NCI-H526 (cell line): Measurements from ENCODE around the gene LRRN2.
A peak's percentile ranks its signal among the peaks of the same experiment; 100 is the strongest.

Experiments
- DNase-seq, 2 experiments: peaks; one replicate each; lab custom pipeline; 2025; lab: John Stamatoyannopoulos, UW

The LRRN2 gene

DNA sequence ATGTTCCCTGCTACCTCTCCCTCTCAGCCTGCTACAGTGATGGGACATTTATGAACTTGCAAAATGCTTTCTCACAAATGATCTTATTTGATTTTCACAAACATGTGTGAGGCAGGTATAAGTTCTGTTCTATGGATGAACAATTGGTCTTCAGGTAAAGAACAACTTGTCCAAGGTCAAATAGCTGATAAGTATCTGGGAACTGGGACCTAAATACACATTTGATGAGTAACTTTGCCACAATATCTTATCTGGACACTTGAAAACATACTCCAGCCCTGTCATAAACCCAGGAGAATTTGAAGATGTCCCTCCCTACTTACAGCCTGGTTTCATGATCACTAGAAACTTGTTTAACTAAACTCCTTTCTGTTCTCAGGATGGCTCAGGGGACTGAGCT, 23.0 kb downstream of the LRRN2 start:
- DNase-seq: no peak

DNA sequence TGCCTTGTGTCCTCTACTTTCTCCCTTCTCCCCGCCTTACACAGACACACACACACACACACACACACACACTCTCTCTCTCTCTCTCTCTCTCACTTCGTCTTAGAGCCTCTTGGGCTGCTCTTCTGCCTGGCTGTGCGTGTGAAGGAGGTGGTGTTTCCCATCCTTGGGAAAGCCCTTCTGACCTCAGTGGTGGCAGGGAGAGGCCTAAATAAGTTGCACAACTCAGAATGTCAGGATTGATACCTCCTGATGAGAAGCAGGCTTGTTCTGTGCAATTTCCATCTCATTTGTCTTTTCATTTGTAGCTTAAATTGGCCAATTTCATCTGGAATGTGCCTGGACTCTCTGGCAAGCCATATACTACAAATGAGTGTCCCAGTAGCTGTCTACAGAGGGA, 25.0 kb downstream of the LRRN2 start:
- no peak for DNase-seq

DNA sequence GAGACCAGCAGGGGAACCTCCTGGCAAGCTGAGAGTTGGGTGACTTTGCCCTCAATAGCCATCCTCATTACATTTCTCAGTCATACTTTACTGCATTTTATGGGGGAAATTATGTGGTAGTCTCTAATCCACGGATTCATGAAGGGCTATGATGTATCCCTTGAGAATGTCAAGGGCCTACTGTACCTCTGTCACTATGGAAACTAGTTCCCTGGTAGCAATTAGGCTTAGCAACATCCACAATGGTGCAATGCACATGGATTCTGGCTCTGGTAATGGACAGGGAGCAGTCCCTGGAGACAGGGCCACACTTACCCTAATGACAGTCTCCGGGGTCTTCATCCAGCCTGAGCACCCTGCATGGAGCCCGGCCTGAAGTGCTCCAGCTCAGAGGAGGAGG, 26.5 kb downstream of the LRRN2 start:
- no peak for DNase-seq

DNA sequence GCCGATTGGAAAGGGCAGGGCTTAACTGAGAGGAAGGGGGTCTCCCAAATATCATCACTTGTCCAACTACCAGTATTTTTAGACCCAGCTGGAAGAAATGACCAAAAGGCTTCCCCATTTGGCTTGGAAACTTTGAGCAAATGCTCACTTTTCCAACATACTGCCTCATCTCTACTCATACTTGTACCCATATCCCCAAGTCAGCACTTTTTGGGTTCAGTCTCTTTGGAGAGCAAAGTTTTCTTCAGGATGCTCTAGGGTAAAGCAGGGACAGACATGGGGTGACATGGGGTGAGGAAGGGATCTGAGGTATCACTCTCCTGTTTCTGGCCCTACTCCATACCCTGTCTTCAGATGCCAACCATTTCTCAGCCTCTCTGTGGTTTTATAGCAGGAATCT, 27.2 kb downstream of the LRRN2 start:
- DNase-seq: no peak

DNA sequence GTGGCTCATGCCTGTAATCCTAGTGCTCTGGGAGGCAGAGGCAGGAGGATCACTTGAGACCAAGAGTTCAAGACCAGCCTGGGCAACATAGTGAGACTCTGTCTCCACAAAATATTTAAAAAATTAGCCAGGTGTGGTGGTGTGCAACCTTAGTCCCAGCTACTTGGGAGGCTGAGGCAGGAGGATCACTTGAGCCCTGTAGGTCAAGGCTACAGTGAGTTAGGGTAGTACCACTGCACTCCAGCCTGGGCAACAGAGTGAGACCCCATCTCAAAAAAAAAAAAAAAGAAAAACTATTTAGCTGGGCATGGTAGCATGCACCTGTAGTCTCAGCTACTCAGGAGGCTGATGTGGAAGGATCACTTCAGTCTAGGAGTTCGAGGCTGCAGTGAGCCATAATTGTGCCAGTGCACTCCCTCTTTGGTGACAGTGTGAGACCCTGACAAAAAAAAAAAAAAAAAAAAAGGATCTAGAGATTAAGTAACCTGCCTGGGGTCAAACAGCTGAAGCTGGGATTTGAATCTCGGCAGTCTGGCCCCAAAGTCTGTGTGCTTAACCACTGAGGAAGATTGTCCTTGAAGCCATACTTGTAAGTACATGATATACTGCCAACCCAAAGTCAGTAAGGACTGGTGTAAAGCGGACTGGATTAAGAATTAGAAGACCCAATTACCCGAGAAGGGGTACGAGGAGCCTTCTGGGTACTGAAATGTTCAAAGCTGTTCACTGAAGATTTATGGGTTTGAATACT, 31.8 kb downstream of the LRRN2 start:
- no peak for DNase-seq

DNA sequence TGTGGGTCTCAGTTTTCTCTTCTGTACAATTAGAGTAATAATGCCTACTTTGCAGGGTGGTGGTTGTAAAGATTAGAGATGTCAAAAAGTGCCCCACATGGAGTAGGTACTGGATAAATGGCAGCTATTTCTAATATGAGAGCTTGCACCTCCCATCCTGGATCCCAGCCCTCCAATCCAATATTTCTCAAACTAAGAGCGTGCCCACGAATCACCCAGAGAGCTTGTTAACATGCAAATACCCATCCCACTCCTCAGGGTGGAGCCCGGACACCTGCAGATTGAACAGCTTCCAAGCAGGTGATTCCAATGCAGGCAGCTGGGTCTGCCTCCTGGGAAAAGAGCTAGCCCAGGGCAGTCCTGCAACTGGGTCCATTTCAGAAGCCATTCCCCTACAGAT, 33.0 kb downstream of the LRRN2 start:
- DNase-seq: peak; percentile 84 to 91

DNA sequence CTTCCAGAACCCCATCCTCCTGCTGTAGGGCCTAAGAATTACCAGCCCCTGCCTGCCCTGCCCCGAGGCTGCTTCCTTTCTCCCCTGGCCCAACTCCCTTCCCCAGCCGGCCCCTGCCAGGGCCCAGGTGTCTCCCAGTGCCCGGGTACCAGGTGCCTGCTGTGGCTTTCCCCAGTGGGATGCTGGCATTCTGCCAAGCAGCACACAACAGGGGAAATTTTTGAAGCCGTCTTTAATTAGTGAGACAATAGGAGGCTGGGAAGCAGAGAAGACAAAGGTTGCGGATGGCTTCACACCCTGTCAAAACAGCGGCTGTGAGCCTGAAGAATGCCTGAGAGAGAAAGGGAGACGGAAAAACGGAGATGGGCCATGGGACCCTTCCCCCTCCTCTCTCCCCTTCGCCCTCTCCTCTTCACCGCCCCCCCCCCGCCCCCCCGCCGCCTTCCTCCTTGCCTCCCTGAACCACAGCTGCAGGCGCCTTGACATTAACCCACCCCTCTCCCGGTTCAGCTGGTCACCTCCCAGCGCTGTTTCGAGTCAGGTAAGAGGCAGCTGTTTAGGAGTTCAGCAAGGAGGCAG, 33.6 kb downstream of the LRRN2 start:
- peak in 1 of 2 experiments; percentile 54 for DNase-seq

DNA sequence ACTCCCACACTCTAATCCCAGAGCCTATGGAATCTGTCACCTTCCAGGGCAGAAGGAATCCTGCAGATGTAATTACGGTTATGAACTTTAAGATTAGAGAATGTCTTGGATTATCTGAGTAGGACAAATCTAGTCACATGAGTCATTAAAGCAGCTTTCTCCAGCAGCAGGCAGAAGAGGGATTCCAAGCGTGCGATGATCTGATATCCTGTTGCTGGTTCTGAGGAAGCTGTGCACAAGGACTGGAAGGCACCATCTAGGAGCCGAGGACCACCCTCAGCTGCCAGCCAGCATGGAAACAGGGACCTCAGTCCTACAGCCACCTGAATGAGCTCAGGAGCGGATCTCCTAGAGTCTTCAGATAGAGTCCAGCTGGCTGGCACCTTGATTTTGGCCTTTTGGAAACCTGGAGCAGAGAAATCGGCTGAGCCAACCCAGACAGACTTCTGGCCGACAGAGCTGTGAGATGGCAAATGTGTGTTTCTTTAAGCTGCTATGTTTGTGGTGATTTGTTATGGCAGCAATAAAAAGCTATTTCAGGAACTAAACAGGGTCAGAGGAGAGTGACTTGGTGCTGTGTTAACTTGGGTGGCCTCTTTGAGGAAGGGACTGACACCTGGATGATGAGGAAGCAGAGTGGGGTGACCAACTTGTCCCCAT, 34.5 kb downstream of the LRRN2 start:
- DNase-seq: no peak

DNA sequence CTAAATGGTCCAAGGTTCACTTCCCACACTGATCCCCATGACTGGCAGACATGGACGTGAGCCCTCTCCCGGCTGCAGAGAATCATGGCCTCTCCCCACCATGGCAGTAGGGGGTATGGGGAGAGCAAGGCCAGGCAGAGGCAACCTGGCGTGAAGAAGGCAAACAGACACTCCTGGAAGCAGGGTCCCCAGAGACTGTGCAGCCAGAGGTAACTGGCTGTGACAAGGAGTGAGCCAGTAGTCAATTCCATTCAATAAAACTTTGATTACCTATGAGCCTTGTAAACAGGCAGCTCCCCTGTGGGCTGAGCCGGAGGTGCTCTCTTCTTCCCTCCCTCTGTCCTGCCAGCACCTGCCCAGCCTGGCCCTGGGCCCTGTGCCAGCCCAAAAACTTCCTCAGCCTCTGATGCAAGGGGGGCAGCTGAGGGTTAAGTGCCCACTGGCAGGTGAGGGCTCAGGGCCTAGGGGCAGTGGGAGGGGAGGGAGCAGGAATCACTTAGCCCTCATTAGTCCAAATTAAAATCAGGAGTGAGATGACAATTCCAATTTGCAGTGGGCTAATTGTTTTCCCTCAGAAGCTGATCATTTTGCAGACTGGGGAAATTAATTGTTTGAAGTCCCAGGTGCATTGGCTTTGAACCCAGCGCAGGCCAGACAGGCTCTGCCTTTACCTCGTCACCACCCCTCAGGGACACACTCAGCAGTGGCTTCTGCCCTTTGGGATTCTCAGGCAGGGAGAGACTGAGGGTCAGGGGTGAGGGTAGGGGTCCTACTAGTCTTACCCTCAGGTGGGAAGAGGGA, 35.6 kb downstream of the LRRN2 start:
- DNase-seq: peak; percentile 92 to 93

DNA sequence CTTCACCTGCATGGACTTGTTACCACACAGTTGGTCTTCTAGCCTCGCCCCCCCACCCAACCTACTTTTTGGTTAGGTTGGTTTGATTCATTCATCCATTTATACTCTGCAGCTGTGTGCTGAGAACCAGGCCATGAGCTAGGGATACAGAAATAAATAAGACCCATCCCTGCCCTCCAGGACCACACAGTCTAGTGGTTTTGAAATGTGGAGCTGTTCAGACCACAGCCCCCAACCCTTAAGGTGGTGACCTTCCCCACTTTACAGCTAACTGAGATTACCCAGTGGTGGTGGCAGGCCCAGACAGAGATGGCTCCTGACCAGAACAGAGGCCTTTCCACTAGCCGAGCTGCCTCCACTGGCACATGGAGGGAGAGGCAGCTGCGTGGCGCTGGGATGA, 37.0 kb downstream of the LRRN2 start:
- no peak for DNase-seq

DNA sequence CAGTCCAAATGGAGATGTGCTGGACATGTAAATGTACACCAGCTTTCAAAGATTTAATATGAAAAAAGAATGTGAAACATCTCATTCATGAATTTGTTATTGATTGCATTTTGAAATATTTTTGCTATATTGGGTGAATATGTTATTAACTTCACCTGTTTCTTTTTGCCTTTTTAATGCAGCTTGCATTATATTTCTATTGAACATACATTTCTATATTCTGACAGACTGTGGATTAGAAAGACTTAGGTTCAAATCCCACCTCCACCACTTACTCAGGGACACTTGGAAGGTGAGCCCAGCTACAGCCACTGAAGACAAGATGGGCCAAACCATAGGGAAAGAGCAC, 37.8 kb downstream of the LRRN2 start:
- no peak for DNase-seq

DNA sequence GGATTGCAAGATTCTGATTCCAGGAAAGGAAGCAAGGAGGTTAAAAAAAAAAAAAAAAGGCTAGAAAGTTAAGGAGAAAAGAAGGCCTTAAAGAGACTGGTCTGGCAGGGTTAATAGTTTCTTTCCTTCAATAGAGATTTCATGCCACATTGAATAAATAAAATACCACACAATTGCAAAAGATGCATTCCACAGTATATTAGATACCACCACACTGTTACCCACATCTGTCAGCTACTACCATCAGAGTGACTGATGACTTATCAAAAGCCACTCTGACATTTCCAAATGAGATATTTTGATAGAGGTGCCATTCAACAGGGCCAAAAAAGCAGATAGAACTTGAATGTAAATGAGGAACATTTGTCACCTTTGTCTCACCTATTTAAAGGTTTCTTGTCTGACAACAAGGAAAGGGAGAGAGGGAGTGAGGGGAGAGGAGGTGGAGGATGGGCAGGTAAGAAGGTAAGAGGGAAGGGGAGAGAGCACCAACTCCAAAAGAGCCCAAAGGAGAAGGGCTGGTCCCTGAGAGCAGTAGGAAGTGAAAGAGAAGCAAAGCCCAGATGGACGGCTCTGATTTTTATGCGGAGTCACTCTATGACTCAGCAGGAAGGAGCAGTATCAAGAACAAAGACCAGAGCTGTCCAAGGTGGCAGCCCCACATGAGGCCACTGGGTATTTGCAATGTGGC, 38.3 kb downstream of the LRRN2 start:
- DNase-seq: no peak

DNA sequence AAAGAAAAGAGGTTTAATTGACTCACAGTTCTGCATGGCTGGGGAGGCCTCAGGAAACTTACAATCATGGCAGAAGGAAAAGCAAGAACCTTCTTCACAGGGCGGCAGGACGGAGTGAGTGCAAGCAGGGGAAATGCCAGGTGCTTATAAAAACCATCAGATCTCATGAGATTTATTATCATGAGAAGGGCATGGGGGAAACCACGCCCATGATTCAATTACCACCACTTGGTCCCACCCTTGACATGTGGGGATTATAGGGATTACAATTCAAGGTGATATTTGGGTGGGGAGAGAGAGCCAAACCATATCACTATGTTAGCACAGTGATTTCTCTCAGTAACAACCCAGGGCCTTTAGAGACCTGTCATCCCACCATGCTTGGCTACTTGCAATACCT, 39.9 kb downstream of the LRRN2 start:
- no peak for DNase-seq

DNA sequence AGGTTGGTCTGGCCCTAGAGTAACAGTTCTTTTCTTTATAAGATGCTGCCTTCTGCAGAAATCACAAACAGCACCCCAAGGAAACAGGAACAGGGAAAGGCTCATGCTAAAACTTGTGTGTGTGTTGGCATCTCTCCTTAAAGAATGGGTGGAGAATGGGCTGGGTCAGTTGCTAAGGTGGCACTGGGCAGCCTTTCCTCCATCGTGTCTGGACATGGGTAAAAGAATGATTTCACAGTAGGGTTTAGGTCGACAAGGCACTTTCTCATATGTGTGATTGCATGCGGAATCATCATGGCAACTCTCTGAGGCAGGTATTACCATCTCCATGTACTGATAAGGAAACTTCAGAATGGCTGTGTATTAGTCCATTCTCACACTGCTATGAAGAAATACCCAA, 40.3 kb downstream of the LRRN2 start:
- DNase-seq: no peak

DNA sequence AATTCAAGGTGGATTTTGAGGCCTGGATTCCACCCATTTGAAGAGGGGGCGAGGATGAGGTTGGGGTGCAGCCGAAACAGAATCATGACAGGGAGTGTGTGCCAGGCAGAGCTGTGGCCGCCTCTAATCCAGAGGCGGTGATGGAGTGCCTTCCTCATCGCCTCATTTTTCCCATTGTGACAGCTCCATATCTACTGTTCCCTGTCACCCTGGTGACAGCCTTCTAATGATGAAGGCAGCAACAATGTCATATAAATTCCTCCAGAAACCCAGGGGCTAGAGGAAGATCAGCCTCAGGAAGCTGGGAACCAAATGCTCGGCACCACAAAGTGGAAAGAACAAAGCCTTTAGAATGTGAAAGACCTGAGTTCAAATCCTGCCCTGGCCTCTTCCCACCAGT, 42.0 kb downstream of the LRRN2 start:
- no peak for DNase-seq

DNA sequence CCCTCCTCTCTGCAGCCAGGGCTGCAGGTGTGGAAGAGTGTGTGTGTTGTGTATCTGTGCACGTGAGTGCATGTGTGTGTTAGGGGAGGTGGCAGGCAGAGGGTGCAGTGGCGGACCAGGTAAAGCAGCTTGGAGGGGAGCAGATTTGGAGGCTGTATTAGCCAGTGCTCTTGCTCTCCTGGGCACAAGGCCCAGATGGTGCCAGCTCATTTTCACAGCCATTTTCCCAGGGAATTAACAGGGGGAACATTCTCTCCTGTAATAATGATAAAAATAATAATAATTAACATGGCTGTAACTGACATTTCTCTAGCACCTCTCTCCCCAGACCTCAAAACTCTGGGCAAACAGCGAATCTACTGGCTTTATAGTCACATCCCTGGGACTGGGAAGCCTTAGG, 43.6 kb downstream of the LRRN2 start:
- no peak for DNase-seq

DNA sequence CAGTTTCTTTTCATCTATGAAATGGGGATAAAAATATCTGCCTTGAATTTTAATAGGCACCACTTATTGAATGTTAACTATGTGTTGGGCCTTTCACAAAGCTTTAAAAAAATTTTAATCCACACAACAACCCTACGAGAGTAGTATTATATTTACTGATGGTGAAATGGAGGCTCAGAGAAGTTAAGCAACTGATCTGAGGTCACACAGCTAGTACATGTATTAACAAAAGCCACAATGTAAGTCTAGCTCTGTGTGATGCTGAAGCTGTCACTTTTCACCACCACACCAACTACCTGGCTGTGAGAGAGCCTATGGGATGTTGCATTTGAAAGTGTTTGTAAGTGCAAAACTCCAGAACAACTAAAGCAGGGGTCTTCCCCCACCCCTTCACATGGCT, 44.1 kb downstream of the LRRN2 start:
- no peak for DNase-seq

DNA sequence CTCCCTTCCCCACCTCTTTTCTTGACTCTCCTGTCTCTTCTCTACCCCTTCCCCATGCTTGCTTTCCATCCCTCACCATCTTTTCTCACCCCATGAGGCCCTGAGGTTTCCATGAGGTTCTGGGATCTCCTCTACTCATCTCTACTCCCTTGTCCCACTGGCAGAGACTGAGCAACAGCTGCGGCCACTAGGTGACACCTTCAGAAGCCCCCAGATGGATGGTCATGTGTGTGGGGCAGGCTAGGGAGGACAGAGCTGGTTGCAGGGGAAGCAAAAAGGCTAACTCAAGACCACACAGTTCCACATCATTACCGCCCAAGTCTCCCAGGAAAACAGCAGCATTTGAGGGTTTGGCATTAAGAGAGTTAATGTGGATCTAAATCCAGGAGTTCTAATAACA, 45.0 kb downstream of the LRRN2 start:
- DNase-seq: no peak

DNA sequence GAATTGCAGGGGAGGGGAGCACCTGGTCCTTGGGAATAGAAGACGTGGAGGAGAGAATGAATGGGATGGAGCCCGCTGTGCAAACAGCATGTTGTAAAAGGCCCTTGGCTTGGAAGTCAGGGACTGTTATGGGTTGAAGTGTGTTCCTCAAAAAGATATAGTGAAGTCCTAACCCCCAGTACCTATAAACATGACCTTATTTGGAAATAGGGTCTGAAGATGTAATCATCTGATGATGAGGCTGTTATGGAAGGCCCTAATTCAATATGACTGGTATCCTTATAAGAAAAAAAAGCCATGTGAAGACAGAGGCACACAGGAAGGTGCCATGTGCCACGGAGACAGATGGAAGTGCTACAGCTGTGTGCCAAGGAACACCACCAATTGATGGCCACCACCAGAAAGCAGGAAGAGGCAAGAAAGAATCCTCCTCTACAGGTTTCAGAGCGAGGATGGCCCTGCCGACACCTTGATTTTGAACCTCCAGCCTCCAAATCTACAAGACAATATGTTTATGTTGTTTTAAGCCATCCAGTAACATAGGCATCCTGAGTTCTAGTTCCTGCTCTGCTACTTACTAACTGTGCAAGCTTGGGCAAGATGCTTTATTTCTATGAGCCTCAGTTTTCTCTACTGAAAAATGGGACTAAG, 51.2 kb downstream of the LRRN2 start:
- no peak for DNase-seq

DNA sequence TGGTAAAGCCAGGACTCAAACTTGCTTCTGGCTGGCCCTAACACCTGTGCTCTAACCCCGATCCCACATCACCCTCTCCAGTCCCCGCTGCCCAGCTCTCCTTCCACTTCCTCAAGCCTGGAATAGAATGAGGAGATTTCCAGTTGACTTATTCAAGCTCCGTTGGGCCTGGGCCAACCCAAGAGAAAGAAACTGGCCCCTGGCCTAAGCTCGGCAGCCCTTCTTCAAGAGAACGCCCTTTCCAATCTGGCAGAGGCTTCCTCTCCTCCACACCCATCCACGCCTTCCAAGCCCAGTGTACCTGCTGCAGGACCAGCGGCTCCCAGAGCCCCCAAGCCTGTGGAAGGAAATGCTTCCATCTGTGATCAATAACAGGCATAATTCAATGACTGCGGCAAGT, 51.9 kb downstream of the LRRN2 start:
- DNase-seq: no peak

DNA sequence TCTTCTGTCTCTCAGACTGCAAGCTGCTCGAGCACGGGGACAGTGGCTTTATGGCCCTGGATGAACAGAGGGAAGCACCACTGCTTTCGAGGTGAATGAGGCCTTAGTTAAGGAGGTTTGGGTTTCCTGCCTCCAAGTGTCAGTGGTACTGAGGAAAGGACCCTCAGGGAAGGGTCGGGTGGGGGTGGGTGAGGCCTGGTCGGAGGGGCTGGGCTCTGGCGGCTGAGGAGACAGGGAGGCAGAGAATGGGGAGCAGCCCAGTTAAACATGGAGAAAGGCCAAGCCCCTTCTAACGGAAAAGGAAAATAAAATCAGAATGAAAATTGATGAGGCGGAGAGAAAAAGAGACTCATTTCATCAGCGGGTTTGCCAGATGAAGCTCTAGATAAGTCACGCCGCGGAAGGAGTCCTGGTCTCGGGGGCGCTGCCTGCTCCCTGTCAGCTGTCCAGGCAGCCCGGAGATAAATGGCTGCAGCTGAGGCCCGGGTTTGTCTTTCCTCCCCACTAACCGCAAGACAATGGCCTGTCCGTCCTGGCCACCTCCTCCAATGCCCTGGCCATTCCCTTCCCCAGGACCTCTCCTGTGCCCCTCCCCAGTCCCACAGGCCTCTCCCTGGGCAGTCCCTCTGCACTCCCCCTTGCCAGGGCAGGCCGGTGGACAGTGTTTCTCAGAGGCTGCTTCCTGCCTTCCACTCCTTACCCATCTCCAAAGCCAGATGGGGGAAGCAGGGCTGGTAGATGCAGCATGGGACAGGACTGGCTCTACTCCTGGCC, 55.2 kb downstream of the LRRN2 start:
- DNase-seq: no peak
